Measurements from ENCODE around the gene SIRPB1.
"Not testable (repeated sequence)": the region's sequence is repeated elsewhere in the genome, so short reads cannot be mapped to it uniquely, and the experiment has no call there.

The SIRPB1 gene

GRCh38 chr20:1619861-1620444 is at the start of gene SIRPB1:
TSS of gene SIRPB1 (minus strand) at chr20:1620009. CDS start at chr20:1619944, 65 bp downstream.
- DNase-seq: no peak

GRCh38 chr20:1669304-1669703 is 49.5 kb upstream of the SIRPB1 start:
- DNase-seq: peak; percentile 6

GRCh38 chr20:1667502-1668085 is 47.8 kb upstream of the SIRPB1 start:
- DNase-seq: no peak

GRCh38 chr20:1666802-1667201 is 47.0 kb upstream of the SIRPB1 start:
- no peak for DNase-seq

GRCh38 chr20:1665345-1665744 is 45.5 kb upstream of the SIRPB1 start:
- DNase-seq: no peak

GRCh38 chr20:1664911-1665310 is 45.1 kb upstream of the SIRPB1 start:
- no peak for DNase-seq

- DNase-seq: peak; percentile 1
Measured at GRCh38 chr20:1663917-1664316, 44.1 kb upstream of the SIRPB1 start.

GRCh38 chr20:1661542-1662299 is 41.9 kb upstream of the SIRPB1 start:
- DNase-seq: no peak

- no peak for DNase-seq
Measured at GRCh38 chr20:1660246-1660645, 40.4 kb upstream of the SIRPB1 start.

- no peak for DNase-seq
Measured at GRCh38 chr20:1657556-1658334, 37.9 kb upstream of the SIRPB1 start, which contains the start of gene SIRPG. TSS of gene SIRPG (minus strand) at chr20:1657779. CDS start at chr20:1657714, 65 bp downstream.

- no peak for DNase-seq
Measured at GRCh38 chr20:1656844-1657243, 37.0 kb upstream of the SIRPB1 start.

- DNase-seq: no peak
Measured at GRCh38 chr20:1654996-1655395, 35.2 kb upstream of the SIRPB1 start.

- DNase-seq: no peak
Measured at GRCh38 chr20:1652960-1653359, 33.2 kb upstream of the SIRPB1 start.

- no peak for DNase-seq
Measured at GRCh38 chr20:1652104-1652503, 32.3 kb upstream of the SIRPB1 start.

- DNase-seq: no peak
Measured at GRCh38 chr20:1651268-1652058, 31.7 kb upstream of the SIRPB1 start.

GRCh38 chr20:1648101-1648500 is 28.3 kb upstream of the SIRPB1 start:
- DNase-seq: no peak

- DNase-seq: no peak
Measured at GRCh38 chr20:1646975-1647431, 27.2 kb upstream of the SIRPB1 start.

GRCh38 chr20:1644101-1644962 is 24.5 kb upstream of the SIRPB1 start:
- DNase-seq: no peak

GRCh38 chr20:1638643-1639042 is 18.8 kb upstream of the SIRPB1 start:
- DNase-seq: not testable (repeated sequence)

GRCh38 chr20:1637755-1638154 is 17.9 kb upstream of the SIRPB1 start:
- DNase-seq: no peak

GRCh38 chr20:1637226-1637625 is 17.4 kb upstream of the SIRPB1 start:
- DNase-seq: no peak

All from fibroblast of upper back skin (primary cell).